H1 (cell line): ENCODE results near the gene TPRA1.

Source experiments
- ASH2L ChIP-seq: fragments of 200-600, 300-600 bp; sonication (generic); IDR thresholded peaks from one replicate; pipeline ENCODE4 v1.7.1; 2017; ENCODE audit warnings: low read length
- ATF3 ChIP-seq: IDR thresholded peaks from 2 replicates; pipeline ENCODE4 v1.6.1; 2011; ENCODE audit warnings: low read depth, mild to moderate bottlenecking, low read length; ENCODE audit not compliant: insufficient read depth
- CHD1 ChIP-seq: IDR thresholded peaks from 2 replicates; pipeline ENCODE4 v1.6.1; 2012; ENCODE audit warnings: low read depth, low read length, improper control_type of control experiment
- CTCF ChIP-seq, 3 experiments: IDR thresholded peaks; 1 replicate in 2 of 3; 2 replicates in 1 of 3; pipeline versions ENCODE4 v1.5.1 to v1.6.1; 2011; ENCODE audit warnings: low read length in 3 of 3, mild to moderate bottlenecking in 3 of 3, inconsistent platforms in 2 of 3, low read depth in 1 of 3, moderate library complexity in 1 of 3; ENCODE audit not compliant: insufficient read depth in 1 of 3; ENCODE audit errors: control extremely low read depth in 1 of 3
- EP300 ChIP-seq, 2 experiments: IDR thresholded peaks; 1 replicate in 1 of 2; 2 replicates in 1 of 2; pipeline ENCODE4 v1.6.1; 2011 to 2012; ENCODE audit warnings: low read depth in 2 of 2, low read length in 2 of 2, mild to moderate bottlenecking in 2 of 2, borderline replicate concordance in 1 of 2, inconsistent platforms in 1 of 2, moderate library complexity in 1 of 2
- EZH2 ChIP-seq: fragments of 200-600 bp; sonication (generic); IDR thresholded peaks from 2 replicates; pipeline ENCODE4 v1.7.1; 2012; ENCODE audit warnings: low read depth, mild to moderate bottlenecking, moderate library complexity, low read length, inconsistent platforms; ENCODE audit not compliant: severe bottlenecking
- GTF2F1 ChIP-seq: IDR thresholded peaks from 2 replicates; pipeline ENCODE4 v1.6.1; 2012; ENCODE audit warnings: low read depth, low read length, improper control_type of control experiment, borderline replicate concordance
- JUN ChIP-seq: IDR thresholded peaks from 2 replicates; pipeline ENCODE4 v1.6.1; 2011; ENCODE audit warnings: low read depth, mild to moderate bottlenecking, improper control_type of control experiment, low read length
- PHF8 ChIP-seq: fragments of 200-600 bp; sonication (generic); conservative IDR thresholded peaks from 2 replicates; pipeline ENCODE4 v1.7.1; 2012; ENCODE audit warnings: low read depth, mild to moderate bottlenecking, inconsistent platforms, low read length, moderate library complexity
- POLR2A ChIP-seq, 2 experiments: IDR thresholded peaks; 1 replicate in 1 of 2; 2 replicates in 1 of 2; pipeline ENCODE4 v1.6.1; 2011; ENCODE audit warnings: low read depth in 2 of 2, low read length in 2 of 2, mild to moderate bottlenecking in 2 of 2; ENCODE audit errors: control extremely low read depth in 1 of 2
- RAD21 ChIP-seq, 2 experiments: IDR thresholded peaks in 1 of 2; conservative IDR thresholded peaks in 1 of 2; 2 replicates each; pipeline ENCODE4 v1.6.1; 2011; ENCODE audit warnings: low read depth in 2 of 2, low read length in 2 of 2, improper control_type of control experiment in 1 of 2, inconsistent platforms in 1 of 2, mild to moderate bottlenecking in 1 of 2, moderate library complexity in 1 of 2

- TF ChIP-seq RAD21 (IDR thresholded peaks at IDR 0.05 in 1 of 2, conservative IDR thresholded peaks at IDR 0.05 in 1 of 2; ENCODE audit: low read depth in 2 of 2, low read length in 2 of 2) (no peak), ATF3 (no peak), CTCF (IDR thresholded peaks at IDR 0.05; ENCODE audit: control extremely low read depth in 1 of 3, insufficient read depth in 1 of 3, low read depth in 1 of 3, low read length in 3 of 3) (no peak), EP300 (IDR thresholded peaks at IDR 0.05; ENCODE audit: borderline replicate concordance in 1 of 2, low read depth in 2 of 2, low read length in 2 of 2) (no peak), JUN (no peak), GTF2F1 (no peak), EZH2 (no peak), POLR2A (IDR thresholded peaks at IDR 0.05; ENCODE audit: control extremely low read depth in 1 of 2, low read depth in 2 of 2, low read length in 2 of 2) (no peak), ASH2L (no peak), PHF8 (no peak), CHD1 (no peak)
Measured at GRCh38 chr3:127593178-127593577, 2.6 kb upstream of the TPRA1 start.
